Activated CD8-positive, alpha-beta memory T cell treated with anti-CD3 and anti-CD28 coated beads for 48 hours (primary cell): ENCODE measurements around the gene UNC45B.
A peak's percentile ranks its signal among the peaks of the same experiment; 100 is the strongest.
"Not testable (repeated sequence)": the region's sequence is repeated elsewhere in the genome, so short reads cannot be mapped to it uniquely, and the experiment has no call there.

Source experiments
- DNase-seq, 3 experiments: peaks; one replicate each; pipeline ENCODE4 v3.0.0-alpha.2; 2020; ENCODE audit warnings: low read depth in 2 of 3, low spot score in 2 of 3

Gene UNC45B, protein sequence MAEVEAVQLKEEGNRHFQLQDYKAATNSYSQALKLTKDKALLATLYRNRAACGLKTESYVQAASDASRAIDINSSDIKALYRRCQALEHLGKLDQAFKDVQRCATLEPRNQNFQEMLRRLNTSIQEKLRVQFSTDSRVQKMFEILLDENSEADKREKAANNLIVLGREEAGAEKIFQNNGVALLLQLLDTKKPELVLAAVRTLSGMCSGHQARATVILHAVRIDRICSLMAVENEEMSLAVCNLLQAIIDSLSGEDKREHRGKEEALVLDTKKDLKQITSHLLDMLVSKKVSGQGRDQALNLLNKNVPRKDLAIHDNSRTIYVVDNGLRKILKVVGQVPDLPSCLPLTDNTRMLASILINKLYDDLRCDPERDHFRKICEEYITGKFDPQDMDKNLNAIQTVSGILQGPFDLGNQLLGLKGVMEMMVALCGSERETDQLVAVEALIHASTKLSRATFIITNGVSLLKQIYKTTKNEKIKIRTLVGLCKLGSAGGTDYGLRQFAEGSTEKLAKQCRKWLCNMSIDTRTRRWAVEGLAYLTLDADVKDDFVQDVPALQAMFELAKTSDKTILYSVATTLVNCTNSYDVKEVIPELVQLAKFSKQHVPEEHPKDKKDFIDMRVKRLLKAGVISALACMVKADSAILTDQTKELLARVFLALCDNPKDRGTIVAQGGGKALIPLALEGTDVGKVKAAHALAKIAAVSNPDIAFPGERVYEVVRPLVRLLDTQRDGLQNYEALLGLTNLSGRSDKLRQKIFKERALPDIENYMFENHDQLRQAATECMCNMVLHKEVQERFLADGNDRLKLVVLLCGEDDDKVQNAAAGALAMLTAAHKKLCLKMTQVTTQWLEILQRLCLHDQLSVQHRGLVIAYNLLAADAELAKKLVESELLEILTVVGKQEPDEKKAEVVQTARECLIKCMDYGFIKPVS

DNA sequence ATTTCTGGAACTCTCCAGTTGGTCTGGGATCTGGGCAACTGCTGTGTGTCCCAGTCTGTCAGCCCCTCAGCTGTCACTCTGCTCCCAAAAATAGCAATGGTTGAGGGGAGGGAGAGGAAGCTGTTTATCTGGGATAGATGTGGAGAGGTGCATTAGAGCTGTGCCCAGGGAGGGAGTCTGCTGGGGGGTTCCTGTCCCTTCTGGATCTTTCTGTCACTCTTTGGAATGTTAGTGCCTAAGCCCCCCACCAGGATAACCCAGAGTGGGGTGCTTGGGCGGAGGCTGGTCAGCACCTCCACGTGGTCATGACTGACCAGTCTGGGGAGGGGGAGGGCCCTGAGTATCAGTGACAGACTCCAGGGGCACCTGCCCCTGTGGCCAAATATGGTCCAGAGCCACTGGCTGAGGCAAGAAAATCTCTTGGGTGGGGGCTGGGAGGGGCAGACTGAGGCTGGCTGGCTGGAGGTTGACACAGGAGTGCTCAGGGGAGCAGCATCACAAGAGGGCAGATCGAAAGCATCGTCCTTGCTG, at the start of gene UNC45B:
Gene UNC45B (plus strand): TSS at position 443 of the 531 bp plus-strand sequence. CDS start 447 bp downstream, outside the sequence.
- DNase-seq = no peak

DNA sequence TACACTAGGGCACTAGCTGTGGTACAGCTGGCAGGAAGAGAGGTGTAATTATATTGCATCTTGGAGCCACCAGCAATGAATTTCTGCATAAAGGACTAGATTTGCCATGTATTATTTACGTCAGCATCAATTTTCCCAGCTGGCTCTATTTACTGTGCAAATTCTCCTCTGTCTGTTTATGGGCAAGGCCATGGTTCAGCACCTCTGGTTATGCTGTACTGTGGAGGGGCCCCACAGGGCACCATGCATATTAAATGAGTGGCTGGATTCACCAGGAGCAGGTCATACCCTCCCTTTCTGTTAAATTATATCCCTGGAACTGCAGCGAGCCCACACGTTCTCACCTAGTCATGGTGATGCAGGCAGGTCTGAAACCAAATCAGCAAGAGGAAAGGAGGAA, 47.7 kb upstream of the UNC45B start:
- DNase-seq = no peak

- DNase-seq = no peak
Observed at GRCh38 chr17:35101036-35101435, 46.6 kb upstream of the UNC45B start.

GRCh38 chr17:35101725-35102124, 45.9 kb upstream of the UNC45B start:
- DNase-seq = no peak

GRCh38 chr17:35103271-35103670, 44.3 kb upstream of the UNC45B start:
- DNase-seq = no peak

DNA sequence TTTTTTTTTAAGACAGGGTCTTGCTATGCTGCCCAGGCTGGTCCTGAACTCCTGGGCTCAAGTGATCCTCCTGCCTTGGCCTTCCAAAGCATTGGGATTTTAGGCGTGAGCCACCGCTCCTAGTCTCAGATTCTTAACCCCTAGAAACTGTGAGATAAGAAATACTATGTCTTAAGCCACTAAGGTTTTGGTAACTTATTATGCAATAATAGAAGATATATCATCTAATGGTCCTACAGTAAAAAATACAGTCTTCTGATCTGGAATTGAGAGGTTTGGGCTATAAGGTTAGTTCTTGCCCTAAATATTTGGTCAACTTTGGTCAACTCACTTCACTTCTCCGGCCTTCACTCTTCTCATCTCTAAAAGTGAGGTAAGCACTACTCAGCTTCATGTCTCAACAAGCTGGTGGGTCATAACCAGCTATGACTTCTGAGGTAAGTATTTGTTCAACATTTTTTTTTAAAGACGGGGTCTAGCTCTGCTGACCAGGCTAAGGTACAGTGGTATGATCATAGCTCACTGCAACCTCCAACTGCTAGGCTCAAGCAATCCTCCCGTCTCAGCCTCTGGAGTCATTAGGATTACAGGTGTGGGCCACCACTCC, 42.7 kb upstream of the UNC45B start:
- DNase-seq = no peak

DNA sequence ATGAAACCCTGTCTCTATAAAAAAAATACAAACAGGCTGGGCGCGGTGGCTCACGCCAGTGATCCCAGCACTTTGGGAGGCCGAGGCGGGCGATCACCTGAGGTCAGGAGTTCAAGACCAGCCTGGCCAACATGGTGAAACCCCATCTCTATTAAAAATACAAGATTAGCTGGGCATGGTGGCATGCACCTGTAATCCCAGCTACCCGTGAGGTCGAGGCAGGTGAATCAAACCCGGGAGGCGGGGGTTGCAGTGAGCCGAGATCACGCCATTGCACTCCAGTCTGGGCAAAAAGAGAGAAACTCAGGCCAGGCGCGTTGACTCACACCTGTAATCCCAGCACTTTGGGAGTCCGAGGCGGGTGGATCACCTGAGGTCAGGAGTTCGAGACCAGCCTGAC, 36.8 kb upstream of the UNC45B start:
- not testable (repeated sequence) for DNase-seq

DNA sequence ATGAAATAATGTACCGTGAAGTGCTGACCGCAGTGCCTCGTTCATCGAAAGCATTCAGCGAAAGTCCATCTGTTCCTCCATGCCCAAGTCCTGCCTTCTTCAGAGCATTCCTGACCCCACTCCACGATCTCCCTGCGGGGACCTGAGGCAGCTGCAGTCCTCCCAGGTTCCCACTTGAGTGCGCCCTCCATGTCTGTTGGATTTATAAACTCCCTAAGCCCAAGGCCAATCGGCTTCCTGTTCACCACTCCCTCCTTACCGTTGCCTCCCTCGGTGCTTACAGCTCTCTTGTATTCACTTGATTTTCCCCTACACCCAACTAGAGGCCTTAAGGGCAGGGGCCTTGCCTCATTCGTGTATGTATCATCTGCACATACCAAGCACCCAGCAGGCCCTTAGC, 30.8 kb upstream of the UNC45B start:
- DNase-seq = no peak

GRCh38 chr17:35117984-35118383, 29.6 kb upstream of the UNC45B start:
- no peak for DNase-seq

- DNase-seq = peak; percentile 58 to 70 (median 66)
Observed at GRCh38 chr17:35119370-35120165, 28.0 kb upstream of the UNC45B start, which contains the start of gene RAD51D. TSS of gene RAD51D (minus strand) at chr17:35119860. CDS start at chr17:35119613, 247 bp downstream.

GRCh38 chr17:35121315-35121714, 26.3 kb upstream of the UNC45B start, which contains the start of gene FNDC8:
TSS of gene FNDC8 (plus strand) at chr17:35121615. CDS start at chr17:35121694, 79 bp downstream.
- no peak for DNase-seq

- no peak for DNase-seq
Observed at GRCh38 chr17:35127751-35128514, 19.7 kb upstream of the UNC45B start.

- DNase-seq = no peak
Observed at GRCh38 chr17:35129154-35129972, 18.3 kb upstream of the UNC45B start.

DNA sequence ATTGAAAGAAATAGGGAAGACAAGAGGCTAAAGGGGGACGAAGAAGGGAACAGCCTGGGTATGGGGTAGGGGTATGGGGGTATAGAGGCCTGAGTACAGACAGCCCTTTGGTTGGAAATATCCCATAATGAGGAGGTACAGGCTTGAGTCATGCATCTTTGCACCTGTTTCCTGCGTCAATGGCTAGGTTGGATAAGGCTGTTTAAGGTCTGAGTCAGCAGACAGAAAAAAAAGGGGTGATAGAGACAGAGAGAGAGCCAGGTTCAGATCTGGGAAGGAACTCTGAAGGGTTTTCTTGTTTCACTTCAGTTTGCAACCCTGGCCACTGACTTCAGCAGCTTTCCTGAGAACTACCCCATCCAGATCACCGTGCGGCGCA, 17.7 kb upstream of the UNC45B start:
- DNase-seq = no peak

DNA sequence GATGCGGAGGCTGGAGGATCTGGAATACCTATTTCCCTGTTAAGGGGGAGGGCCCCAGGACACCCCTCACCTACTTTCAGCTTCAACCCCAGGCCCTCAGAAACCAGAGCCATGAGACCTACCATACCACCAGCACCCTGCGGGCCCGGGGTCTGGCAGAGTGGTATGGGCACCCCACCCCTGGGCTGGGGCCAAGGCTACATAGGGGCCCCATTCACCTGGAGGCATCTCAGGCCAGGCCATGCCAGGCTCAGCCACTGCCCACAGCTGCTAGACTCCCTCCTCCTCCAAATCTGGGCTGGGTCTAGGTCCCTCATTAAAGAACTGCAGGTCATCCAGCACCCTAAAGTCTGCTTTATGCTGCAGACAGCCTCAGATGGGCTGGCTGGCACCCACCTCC, 17.2 kb upstream of the UNC45B start:
- no peak for DNase-seq

- no peak for DNase-seq
Observed at GRCh38 chr17:35132099-35132498, 15.5 kb upstream of the UNC45B start.

GRCh38 chr17:35132816-35133550, 14.6 kb upstream of the UNC45B start:
- no peak for DNase-seq

GRCh38 chr17:35135322-35135721, 12.3 kb upstream of the UNC45B start:
- DNase-seq = no peak
